Measurements from ENCODE around the gene SP9. TPM values are rescaled to one million over a fixed set of nuclear protein-coding genes. Genes with fewer than 3 reads are reported as not detected.

The SP9 gene
- polyA plus RNA-seq, 1 donor (not counting 4 experiments of a cell fraction or from before 2014, with no cell fraction given): not detected

GRCh38 chr2:174292908-174293307 is 41.8 kb upstream of the SP9 start:
- no peak overlapping the region for H2AFZ ChIP-seq (ENCODE audit: control insufficient read depth, low read length)
- H3K4me1 ChIP-seq (ENCODE audit: control insufficient read depth, extremely low read depth, insufficient read depth, low read length): no peaks in the 10 kb centered on the region
- H4K20me1 ChIP-seq (ENCODE audit: control insufficient read depth, extremely low read depth, insufficient read depth, low read length): no peaks in the 10 kb centered on the region
- no peak overlapping the region for H3K27ac ChIP-seq (ENCODE audit: control insufficient read depth, insufficient read depth, low read length)
- dilution Hi-C loops (cut with MboI; ENCODE audit: extremely low pct_ligation_motif_present, low sequenced_read_pairs): no loop called here
- H3K9me3 ChIP-seq (ENCODE audit: control insufficient read depth, low read depth, low read length): no peaks in the 10 kb centered on the region
- H3K4me2 ChIP-seq (ENCODE audit: control insufficient read depth, extremely low read depth, insufficient read depth, low read depth, low read length): no peak overlapping the region
- no peaks in the 10 kb centered on the region for H3K9me1 ChIP-seq (ENCODE audit: control insufficient read depth, extremely low read depth, insufficient read depth, low read length)
- DNase-seq (ENCODE audit: low read depth, low spot score) (no peak), FAIRE-seq (no peak)
- H3K36me3 ChIP-seq (ENCODE audit: control insufficient read depth in 2 of 2, extremely low read depth in 1 of 2, insufficient read depth in 2 of 2, low read length in 2 of 2): no peaks in the 10 kb centered on the region
- no peaks in the 10 kb centered on the region for H3K79me2 ChIP-seq (ENCODE audit: control insufficient read depth, insufficient read depth, low read length)
- TF ChIP-seq EZH2 (IDR thresholded peaks at IDR 0.05; ENCODE audit: low read length): no peak
- TF ChIP-seq CTCF (optimal IDR thresholded peaks at IDR 0.05 in 1 of 3, IDR thresholded peaks at IDR 0.05 in 1 of 3, conservative IDR thresholded peaks at IDR 0.05 in 1 of 3; ENCODE audit: extremely low read depth in 1 of 3, insufficient read depth in 2 of 3, low read length in 3 of 3): no peak
- H3K27me3 ChIP-seq (ENCODE audit: control insufficient read depth, extremely low read depth, insufficient read depth, low read length): peaks cover 1% of the 10 kb centered on the region
- no peak overlapping the region for H3K9ac ChIP-seq (ENCODE audit: control insufficient read depth, extremely low read depth, insufficient read depth, low read length)
- no peak overlapping the region for H3K4me3 ChIP-seq (ENCODE audit: control insufficient read depth in 2 of 3, extremely low read depth in 1 of 3, insufficient read depth in 2 of 3, low read depth in 1 of 3, low read length in 3 of 3)

GRCh38 chr2:174300114-174300513 is 34.6 kb upstream of the SP9 start:
- H3K4me1 ChIP-seq (ENCODE audit: control insufficient read depth, extremely low read depth, insufficient read depth, low read length): no peaks in the 10 kb centered on the region
- H4K20me1 ChIP-seq (ENCODE audit: control insufficient read depth, extremely low read depth, insufficient read depth, low read length): no peaks in the 10 kb centered on the region
- dilution Hi-C loops (cut with MboI; ENCODE audit: extremely low pct_ligation_motif_present, low sequenced_read_pairs): no loop called here
- H3K4me2 ChIP-seq (ENCODE audit: control insufficient read depth, extremely low read depth, insufficient read depth, low read depth, low read length): no peak overlapping the region
- FAIRE-seq (no peak), DNase-seq (ENCODE audit: low read depth, low spot score) (no peak)
- H3K9ac ChIP-seq (ENCODE audit: control insufficient read depth, extremely low read depth, insufficient read depth, low read length): no peak overlapping the region
- no peaks in the 10 kb centered on the region for H3K79me2 ChIP-seq (ENCODE audit: control insufficient read depth, insufficient read depth, low read length)
- H3K27me3 ChIP-seq (ENCODE audit: control insufficient read depth, extremely low read depth, insufficient read depth, low read length): peaks cover 12% of the 10 kb centered on the region
- no peaks in the 10 kb centered on the region for H3K9me1 ChIP-seq (ENCODE audit: control insufficient read depth, extremely low read depth, insufficient read depth, low read length)
- no peaks in the 10 kb centered on the region for H3K36me3 ChIP-seq (ENCODE audit: control insufficient read depth in 2 of 2, extremely low read depth in 1 of 2, insufficient read depth in 2 of 2, low read length in 2 of 2)
- no peak overlapping the region for H2AFZ ChIP-seq (ENCODE audit: control insufficient read depth, low read length)
- no peaks in the 10 kb centered on the region for H3K9me3 ChIP-seq (ENCODE audit: control insufficient read depth, low read depth, low read length)
- H3K27ac ChIP-seq (ENCODE audit: control insufficient read depth, insufficient read depth, low read length): no peak overlapping the region
- TF ChIP-seq EZH2 (IDR thresholded peaks at IDR 0.05; ENCODE audit: low read length): no peak
- TF ChIP-seq CTCF (optimal IDR thresholded peaks at IDR 0.05 in 1 of 3, IDR thresholded peaks at IDR 0.05 in 1 of 3, conservative IDR thresholded peaks at IDR 0.05 in 1 of 3; ENCODE audit: extremely low read depth in 1 of 3, insufficient read depth in 2 of 3, low read length in 3 of 3): no peak
- no peak overlapping the region for H3K4me3 ChIP-seq (ENCODE audit: control insufficient read depth in 2 of 3, extremely low read depth in 1 of 3, insufficient read depth in 2 of 3, low read depth in 1 of 3, low read length in 3 of 3)
